Retinal pigment epithelial cell (primary cell): ENCODE results near the gene TEX22.

ENCODE experiments used
- DNase-seq: peaks from one replicate; pipeline ENCODE4 v3.0.0-alpha.2; 2010; ENCODE audit warnings: low read depth
- H3K4me3 ChIP-seq: 2 replicates; pipeline ENCODE4 v1.5.1; 2011; ENCODE audit warnings: mild to moderate bottlenecking, low read length, control low read depth, moderate library complexity
- CTCF ChIP-seq: conservative IDR thresholded peaks from 2 replicates; pipeline ENCODE4 v1.5.1; 2011; ENCODE audit warnings: low read depth, low read length, control low read depth, inconsistent platforms

The TEX22 gene

DNA sequence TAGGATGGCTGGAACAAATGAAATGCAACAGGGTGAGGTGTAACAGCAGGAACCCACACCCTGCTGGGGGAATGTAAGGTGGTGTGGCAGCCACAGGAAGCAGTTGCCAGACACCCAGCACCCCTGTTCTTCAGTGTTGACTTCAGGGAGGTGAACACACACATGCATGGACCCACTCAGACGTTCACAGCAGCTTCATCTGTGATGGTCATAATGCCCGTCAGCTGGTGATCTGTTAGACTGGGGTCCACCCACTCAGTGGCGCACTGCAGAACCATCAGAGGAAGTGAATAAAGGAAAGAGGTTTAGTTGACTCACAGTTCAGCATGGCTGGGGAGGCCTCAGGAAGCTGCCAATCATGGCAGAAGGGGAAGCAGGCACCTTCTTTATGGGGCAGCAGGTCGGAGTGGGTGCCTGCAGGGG is 22.7 kb upstream of the TEX22 start:
- no peak for DNase-seq
- no peak overlapping the region for H3K4me3 ChIP-seq
- no peak for TF ChIP-seq CTCF

GRCh38 chr14:105376521-105377440 is 21.6 kb upstream of the TEX22 start:
- H3K4me3 ChIP-seq: no peak overlapping the region
- DNase-seq: no peak
- no peak for TF ChIP-seq CTCF

DNA sequence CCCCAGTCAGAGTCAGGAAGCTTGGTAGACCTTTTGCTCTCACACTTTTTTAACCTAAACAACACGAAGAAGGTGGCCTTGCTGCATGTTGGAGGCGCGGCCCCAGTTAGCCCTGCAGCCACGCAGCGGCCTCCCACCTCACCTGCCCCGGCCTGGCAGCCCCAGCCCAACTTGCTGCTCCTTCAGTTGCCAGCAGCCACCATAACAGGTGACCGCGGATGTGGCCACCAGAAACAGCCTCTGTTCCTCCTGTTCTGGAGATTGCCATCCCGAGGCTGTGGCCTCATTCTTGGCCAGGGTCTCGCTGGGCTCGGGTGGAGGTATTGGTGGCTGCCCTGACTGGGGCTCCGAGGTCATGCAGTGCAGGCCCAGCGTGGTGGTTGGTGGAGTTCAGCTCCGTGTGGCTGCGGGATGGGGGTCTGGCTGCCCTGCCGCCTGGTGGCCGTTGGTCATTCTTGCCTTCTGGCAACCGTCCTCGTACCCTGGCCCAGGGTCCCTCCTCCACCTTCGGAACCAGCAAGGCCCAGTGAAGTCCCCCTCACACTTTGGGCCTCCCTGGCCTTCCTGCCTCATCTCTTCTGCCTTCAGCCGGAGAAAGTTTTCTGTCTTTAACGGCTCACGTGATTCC is 20.7 kb upstream of the TEX22 start:
- no peak overlapping the region for H3K4me3 ChIP-seq
- no peak for TF ChIP-seq CTCF

GRCh38 chr14:105378199-105378598 is 20.1 kb upstream of the TEX22 start:
- TF ChIP-seq CTCF: no peak
- no peak overlapping the region for H3K4me3 ChIP-seq
- DNase-seq: no peak

More for the DNA sequence above, 20.7 kb upstream of the TEX22 start:
- no peak for DNase-seq

- H3K4me3 ChIP-seq: no peak overlapping the region
- DNase-seq: no peak
- TF ChIP-seq CTCF: no peak
Observed at GRCh38 chr14:105378873-105379685, 19.3 kb upstream of the TEX22 start.

DNA sequence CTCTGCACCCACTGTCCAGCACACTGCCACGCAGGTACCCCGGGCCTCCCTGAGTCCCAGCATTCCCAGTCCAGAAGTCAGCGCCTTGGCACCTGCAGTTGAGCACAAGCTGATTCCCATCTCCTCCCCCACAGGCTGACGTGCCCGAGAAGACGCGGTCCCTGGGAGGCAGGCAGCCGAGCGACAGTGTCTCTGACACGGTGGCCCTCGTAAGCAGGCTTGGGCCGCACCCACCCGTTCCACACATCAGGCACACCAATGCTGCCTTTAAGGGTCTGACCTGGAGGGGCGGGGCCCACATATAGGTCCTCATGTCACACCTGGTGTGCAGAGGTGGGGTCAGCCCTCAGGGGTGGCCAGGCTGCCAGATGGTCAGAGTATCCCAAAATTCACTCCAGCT is 18.4 kb upstream of the TEX22 start:
- TF ChIP-seq CTCF: no peak
- H3K4me3 ChIP-seq: no peak overlapping the region
- no peak for DNase-seq
